ENCODE results near the gene COL2A1. TPM values are rescaled to one million over a fixed set of nuclear protein-coding genes. Genes with fewer than 3 reads are reported as not detected.
A peak's percentile ranks its signal among the peaks of the same experiment; 100 is the strongest.

Gene COL2A1
- polyA plus RNA-seq, 1 donor from 2014 or later, result not detected

DNA sequence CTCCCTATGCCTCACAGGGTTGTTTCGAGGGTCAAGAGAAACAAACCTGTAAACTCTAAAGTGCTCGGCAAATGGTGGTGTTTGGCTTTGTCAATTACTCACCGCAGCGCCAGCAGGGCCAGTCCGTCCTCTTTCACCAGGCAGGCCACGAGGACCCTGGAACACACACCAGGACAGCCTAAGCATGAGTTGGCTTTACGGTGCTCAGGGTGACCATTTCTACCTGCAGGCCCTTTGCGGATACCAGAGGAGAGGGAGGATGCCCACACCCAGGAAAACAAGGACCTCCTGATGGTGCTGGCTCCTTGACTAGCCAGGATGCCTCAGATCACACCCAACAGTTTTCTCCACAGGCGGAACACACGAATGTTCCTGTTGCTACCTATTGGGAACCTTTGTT is 11.5 kb downstream of the COL2A1 start:
- Mint-ChIP-seq H3K4me1 (peaks cover 12 to 16% (median 14%) of the 10 kb centered on the region in 3 donors), H3K27ac (no peak overlapping the region), H3K4me3 (no peak overlapping the region), H3K9me3 (no peaks in the 10 kb centered on the region), H3K36me3 (no peaks in the 10 kb centered on the region), H3K27me3 (peaks cover 13% of the 10 kb centered on the region)

- peak overlapping the region in 1 of 4 donors; percentile 79 for H3K4me3 Mint-ChIP-seq
- peaks cover 12% of the 10 kb centered on the region for H3K27me3 Mint-ChIP-seq
- peaks cover 12 to 16% (median 14%) of the 10 kb centered on the region in 3 donors for H3K4me1 Mint-ChIP-seq
- peak overlapping the region in 1 of 3 donors; percentile 63 for H3K27ac Mint-ChIP-seq
- H3K9me3 Mint-ChIP-seq, result no peaks in the 10 kb centered on the region
- H3K36me3 Mint-ChIP-seq, result no peaks in the 10 kb centered on the region
Measured at GRCh38 chr12:47991106-47992061, 12.9 kb downstream of the COL2A1 start.

DNA sequence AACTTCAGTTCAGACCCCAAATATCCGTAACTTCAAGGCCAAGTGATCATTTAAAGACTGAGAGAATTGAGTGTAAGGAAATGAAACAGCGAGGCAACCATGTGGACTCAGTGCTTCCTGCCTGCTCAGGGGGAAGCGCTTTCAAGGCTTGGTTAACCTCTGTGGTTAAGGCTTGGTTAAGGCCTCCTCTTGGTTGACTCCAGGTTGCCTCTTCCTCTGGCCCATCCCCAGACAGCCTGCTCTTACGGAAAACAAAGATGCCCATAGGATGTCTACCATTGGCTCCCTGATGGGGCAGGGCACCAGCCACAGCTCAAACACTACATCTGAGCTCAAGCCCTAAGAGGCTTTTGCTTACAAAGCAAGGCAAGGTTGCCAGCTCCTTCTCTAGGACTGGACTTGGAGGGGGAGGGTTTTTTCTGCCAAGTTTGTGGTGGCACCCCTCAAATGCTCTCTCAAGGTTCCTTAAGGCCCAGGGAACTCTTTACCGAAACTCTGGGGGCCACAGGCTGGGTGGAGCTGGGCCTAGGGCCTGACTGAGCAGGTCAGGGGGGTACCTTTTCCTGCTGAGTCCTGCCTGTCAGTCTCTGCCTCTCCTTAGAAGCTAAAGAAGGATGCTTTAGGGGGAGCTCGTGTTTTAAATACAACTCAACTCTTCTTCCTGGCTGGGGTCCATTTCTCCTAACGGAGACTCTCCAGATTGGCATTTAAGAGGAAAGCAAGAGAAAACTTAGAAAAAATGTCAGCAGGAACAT is 13.7 kb downstream of the COL2A1 start:
- peak overlapping the region in 2 of 3 donors; percentile 7 to 63 for H3K27ac Mint-ChIP-seq
- peaks cover 12 to 16% (median 14%) of the 10 kb centered on the region in 3 donors for H3K4me1 Mint-ChIP-seq
- peak overlapping the region in 2 of 4 donors; percentile 15 to 79 for H3K4me3 Mint-ChIP-seq
- H3K27me3 Mint-ChIP-seq, result peaks cover 12% of the 10 kb centered on the region
- H3K9me3 Mint-ChIP-seq, result no peaks in the 10 kb centered on the region
- H3K36me3 Mint-ChIP-seq, result no peaks in the 10 kb centered on the region

DNA sequence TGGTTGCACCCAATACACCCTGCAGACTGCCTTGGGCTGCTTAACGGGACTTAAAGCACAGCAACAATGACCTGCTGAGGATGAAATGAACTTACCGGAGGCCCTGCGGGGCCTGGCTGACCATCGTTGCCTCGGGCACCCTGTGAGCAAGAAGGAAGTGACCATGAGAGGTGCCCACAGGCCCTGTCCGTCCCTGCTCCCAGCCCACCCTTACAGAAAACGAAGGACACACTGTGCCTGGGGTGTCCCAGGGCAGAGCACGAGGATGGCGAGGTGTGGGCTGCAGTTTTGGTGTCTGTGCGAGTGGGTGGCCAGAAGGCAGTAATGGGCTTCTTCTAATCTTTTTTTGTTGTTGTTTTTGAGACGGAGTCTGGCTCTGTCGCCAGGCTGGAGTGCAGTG is 14.6 kb downstream of the COL2A1 start:
- Mint-ChIP-seq H3K4me1 (peaks cover 12 to 16% (median 14%) of the 10 kb centered on the region in 3 donors), H3K9me3 (no peaks in the 10 kb centered on the region), H3K36me3 (no peaks in the 10 kb centered on the region), H3K27ac (peak overlapping the region in 2 of 3 donors; percentile 7 to 63), H3K27me3 (peaks cover 8% of the 10 kb centered on the region), H3K4me3 (peak overlapping the region in 1 of 4 donors; percentile 53)

GRCh38 chr12:47989023-47989417 is 15.3 kb downstream of the COL2A1 start:
- no peaks in the 10 kb centered on the region for H3K9me3 Mint-ChIP-seq
- H3K4me1 Mint-ChIP-seq, result peaks cover 12 to 16% (median 14%) of the 10 kb centered on the region in 3 donors
- no peak overlapping the region for H3K27ac Mint-ChIP-seq
- no peak overlapping the region for H3K4me3 Mint-ChIP-seq
- H3K36me3 Mint-ChIP-seq, result no peaks in the 10 kb centered on the region
- peaks cover 7% of the 10 kb centered on the region for H3K27me3 Mint-ChIP-seq

GRCh38 chr12:47988073-47989022 is 15.9 kb downstream of the COL2A1 start:
- H3K36me3 Mint-ChIP-seq, result no peaks in the 10 kb centered on the region
- peak overlapping the region in 1 of 3 donors; percentile 83 for H3K27ac Mint-ChIP-seq
- no peaks in the 10 kb centered on the region for H3K9me3 Mint-ChIP-seq
- peak overlapping the region in 1 of 4 donors; percentile 57 for H3K4me3 Mint-ChIP-seq
- H3K27me3 Mint-ChIP-seq, result peaks cover 2% of the 10 kb centered on the region
- peaks cover 12 to 16% (median 14%) of the 10 kb centered on the region in 3 donors for H3K4me1 Mint-ChIP-seq

DNA sequence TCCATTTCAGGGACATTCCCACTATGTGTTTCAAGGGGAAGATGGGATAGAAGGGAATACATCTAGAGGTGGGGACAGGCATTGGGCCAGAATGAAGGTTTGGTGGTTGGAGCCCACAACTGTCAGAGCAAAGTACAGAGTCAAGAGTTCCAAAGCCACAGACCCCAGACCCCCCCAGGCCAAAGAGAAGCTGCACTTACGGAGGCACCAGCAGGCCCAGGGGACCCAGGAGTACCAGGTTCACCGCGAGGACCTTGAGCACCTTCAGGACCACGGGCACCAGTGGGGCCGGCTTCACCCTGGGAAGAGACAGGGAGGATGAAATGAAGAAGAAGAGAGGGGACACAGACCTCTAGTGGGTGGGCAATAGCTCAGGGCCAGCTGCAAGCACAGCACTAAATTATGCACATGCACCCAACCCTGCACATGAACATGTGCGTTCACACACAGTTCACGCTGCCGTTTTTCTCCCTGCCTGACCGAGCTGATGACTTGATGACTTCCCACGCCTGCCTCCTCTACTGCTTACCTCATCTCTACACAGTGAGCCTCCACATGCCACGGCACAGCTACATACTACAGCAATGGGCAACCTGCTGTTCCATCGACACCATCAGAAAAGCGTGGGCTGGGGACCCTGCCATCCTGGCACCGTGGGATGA is 16.7 kb downstream of the COL2A1 start:
- Mint-ChIP-seq H3K4me1 (peaks cover 12 to 16% (median 14%) of the 10 kb centered on the region in 3 donors), H3K27me3 (peaks cover 2% of the 10 kb centered on the region), H3K9me3 (no peaks in the 10 kb centered on the region), H3K27ac (peak overlapping the region in 1 of 3 donors; percentile 83), H3K36me3 (no peaks in the 10 kb centered on the region), H3K4me3 (no peak overlapping the region)

- H3K4me3 Mint-ChIP-seq, result no peak overlapping the region
- H3K4me1 Mint-ChIP-seq, result peaks cover 12 to 16% (median 14%) of the 10 kb centered on the region in 3 donors
- no peaks in the 10 kb centered on the region for H3K36me3 Mint-ChIP-seq
- H3K27me3 Mint-ChIP-seq, result peaks cover 2% of the 10 kb centered on the region
- no peaks in the 10 kb centered on the region for H3K9me3 Mint-ChIP-seq
- H3K27ac Mint-ChIP-seq, result no peak overlapping the region
Measured at GRCh38 chr12:47986832-47987231, 17.4 kb downstream of the COL2A1 start.

DNA sequence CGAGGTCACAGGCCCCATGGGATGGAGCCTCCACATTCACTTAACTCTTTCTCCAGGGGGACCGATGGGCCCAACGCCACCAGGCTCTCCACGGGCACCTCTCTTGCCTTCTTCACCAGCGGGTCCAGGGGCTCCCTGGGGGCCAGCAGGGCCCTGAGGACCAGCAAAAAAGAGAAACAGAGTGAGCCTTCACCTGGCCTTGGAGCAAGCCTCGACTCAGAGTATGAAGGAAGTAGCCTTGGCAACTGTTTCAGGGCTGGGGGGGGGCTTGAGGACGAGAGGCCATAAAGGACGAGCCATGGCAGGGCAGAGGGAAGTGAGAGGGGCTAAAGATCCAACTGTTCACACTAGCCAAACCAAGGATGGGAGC is 18.0 kb downstream of the COL2A1 start:
- peaks cover 2% of the 10 kb centered on the region for H3K27me3 Mint-ChIP-seq
- H3K4me1 Mint-ChIP-seq, result peaks cover 12 to 16% (median 14%) of the 10 kb centered on the region in 3 donors
- H3K36me3 Mint-ChIP-seq, result no peaks in the 10 kb centered on the region
- H3K4me3 Mint-ChIP-seq, result no peak overlapping the region
- H3K9me3 Mint-ChIP-seq, result no peaks in the 10 kb centered on the region
- no peak overlapping the region for H3K27ac Mint-ChIP-seq

DNA sequence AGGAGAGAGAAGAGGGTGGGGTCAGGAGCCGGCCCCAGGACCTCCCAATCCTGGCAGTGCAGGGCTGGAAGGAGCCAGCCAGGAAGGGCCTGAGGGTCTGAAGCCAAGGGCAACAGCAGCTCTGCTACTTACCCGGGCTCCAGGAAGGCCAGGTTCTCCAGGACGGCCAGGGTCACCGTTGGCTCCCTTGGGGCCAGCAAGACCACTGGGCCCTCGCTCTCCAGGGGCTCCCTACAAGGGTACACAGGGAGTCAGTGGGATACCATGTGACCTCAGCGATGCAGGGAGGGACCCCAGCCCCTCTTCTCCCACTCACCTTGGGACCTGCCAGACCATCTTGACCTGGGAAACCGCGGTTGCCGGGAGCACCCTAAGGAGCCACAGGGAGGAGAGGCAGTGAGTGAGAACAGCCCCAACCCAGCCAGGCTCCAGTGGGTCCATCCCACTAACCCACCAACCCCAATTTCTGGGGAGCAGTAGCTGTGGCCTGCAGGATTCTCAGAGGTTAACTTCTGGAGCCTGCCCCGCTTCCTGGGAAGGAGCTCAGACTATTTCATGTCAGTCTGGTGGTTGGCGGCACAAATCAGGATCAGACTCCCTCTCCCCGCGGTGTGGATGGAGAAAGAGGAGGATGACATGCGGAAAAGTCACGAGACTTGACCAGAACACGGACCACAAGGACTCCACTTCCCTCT is 18.5 kb downstream of the COL2A1 start:
- no peak overlapping the region for H3K4me3 Mint-ChIP-seq
- H3K27me3 Mint-ChIP-seq, result peaks cover 2% of the 10 kb centered on the region
- H3K4me1 Mint-ChIP-seq, result peaks cover 9 to 14% (median 13%) of the 10 kb centered on the region in 3 donors
- no peak overlapping the region for H3K27ac Mint-ChIP-seq
- H3K36me3 Mint-ChIP-seq, result no peaks in the 10 kb centered on the region
- no peaks in the 10 kb centered on the region for H3K9me3 Mint-ChIP-seq

DNA sequence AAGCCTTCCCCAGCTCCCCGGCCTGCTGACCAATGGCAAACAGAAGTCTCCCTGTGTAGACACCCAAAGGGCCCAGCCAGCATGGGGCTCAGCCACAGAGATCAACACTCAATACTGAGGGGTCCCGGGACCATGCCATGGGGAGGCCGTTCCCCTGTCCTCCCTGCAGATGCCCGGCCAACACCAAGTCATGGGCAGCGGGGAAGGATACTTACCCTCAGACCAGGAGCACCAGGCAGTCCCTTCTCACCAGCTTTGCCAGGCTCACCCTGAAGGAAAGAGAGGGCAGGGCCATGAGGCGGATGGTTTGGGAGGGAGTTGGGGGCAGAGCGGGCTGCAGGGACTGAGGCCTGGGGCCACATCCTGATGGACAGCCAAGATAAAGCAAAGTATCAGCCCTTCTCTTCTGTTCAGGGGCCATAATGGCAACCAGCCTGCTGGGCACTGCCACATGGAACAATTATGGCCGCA is 19.9 kb downstream of the COL2A1 start:
- H3K27ac Mint-ChIP-seq, result no peak overlapping the region
- H3K27me3 Mint-ChIP-seq, result peaks cover 2% of the 10 kb centered on the region
- peaks cover 0 to 2% (median under 1%) of the 10 kb centered on the region in 3 donors for H3K4me1 Mint-ChIP-seq
- no peaks in the 10 kb centered on the region for H3K36me3 Mint-ChIP-seq
- peak overlapping the region in 1 of 4 donors; percentile 74 for H3K4me3 Mint-ChIP-seq
- no peaks in the 10 kb centered on the region for H3K9me3 Mint-ChIP-seq

- Mint-ChIP-seq H3K4me3 (no peak overlapping the region), H3K4me1 (no peaks in the 10 kb centered on the region), H3K27me3 (peaks cover 2% of the 10 kb centered on the region), H3K9me3 (no peaks in the 10 kb centered on the region), H3K27ac (no peak overlapping the region), H3K36me3 (no peaks in the 10 kb centered on the region)
Measured at GRCh38 chr12:47983541-47984115, 20.6 kb downstream of the COL2A1 start.

- H3K9me3 Mint-ChIP-seq, result no peaks in the 10 kb centered on the region
- no peak overlapping the region for H3K4me3 Mint-ChIP-seq
- H3K27me3 Mint-ChIP-seq, result peaks cover 2% of the 10 kb centered on the region
- H3K27ac Mint-ChIP-seq, result no peak overlapping the region
- no peaks in the 10 kb centered on the region for H3K4me1 Mint-ChIP-seq
- no peaks in the 10 kb centered on the region for H3K36me3 Mint-ChIP-seq
Measured at GRCh38 chr12:47982770-47983169, 21.5 kb downstream of the COL2A1 start.
